Epithelial cell of proximal tubule (primary cell): ENCODE measurements around the gene CAMTA2. TPM values are rescaled to one million over a fixed set of nuclear protein-coding genes. Genes with fewer than 3 reads are reported as not detected.
"Not testable (repeated sequence)": the region's sequence is repeated elsewhere in the genome, so short reads cannot be mapped to it uniquely, and the experiment has no call there.

Experiments
- DNase-seq: peaks from one replicate; pipeline ENCODE4 v3.0.0-alpha.2; 2011; ENCODE audit warnings: low read depth
- H3K4me3 ChIP-seq: 2 replicates; pipeline ENCODE4 v1.5.1; 2011; ENCODE audit warnings: low read depth, mild to moderate bottlenecking, low read length
- total RNA-seq: library from RNA; depleted of rRNA; stranded (reverse); fragments of >200 nt; gene quantifications from 2 replicates; pipeline ENCODE4 v1.2.3, GENCODE V29; 2015
- TF ChIP-seq, protein P1 (sequence below): conservative IDR thresholded peaks from 2 replicates; pipeline ENCODE4 v1.5.1; 2012; ENCODE audit warnings: low read depth, mild to moderate bottlenecking, low read length

Gene CAMTA2
- total RNA-seq, 1 donor from 2014 or later: 16.7 TPM

GRCh38 chr17:5031365-5032082 lies 44.0 kb upstream of the CAMTA2 start:
- TF ChIP-seq, protein P1, sequence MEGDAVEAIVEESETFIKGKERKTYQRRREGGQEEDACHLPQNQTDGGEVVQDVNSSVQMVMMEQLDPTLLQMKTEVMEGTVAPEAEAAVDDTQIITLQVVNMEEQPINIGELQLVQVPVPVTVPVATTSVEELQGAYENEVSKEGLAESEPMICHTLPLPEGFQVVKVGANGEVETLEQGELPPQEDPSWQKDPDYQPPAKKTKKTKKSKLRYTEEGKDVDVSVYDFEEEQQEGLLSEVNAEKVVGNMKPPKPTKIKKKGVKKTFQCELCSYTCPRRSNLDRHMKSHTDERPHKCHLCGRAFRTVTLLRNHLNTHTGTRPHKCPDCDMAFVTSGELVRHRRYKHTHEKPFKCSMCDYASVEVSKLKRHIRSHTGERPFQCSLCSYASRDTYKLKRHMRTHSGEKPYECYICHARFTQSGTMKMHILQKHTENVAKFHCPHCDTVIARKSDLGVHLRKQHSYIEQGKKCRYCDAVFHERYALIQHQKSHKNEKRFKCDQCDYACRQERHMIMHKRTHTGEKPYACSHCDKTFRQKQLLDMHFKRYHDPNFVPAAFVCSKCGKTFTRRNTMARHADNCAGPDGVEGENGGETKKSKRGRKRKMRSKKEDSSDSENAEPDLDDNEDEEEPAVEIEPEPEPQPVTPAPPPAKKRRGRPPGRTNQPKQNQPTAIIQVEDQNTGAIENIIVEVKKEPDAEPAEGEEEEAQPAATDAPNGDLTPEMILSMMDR: peak; percentile 76
- DNase-seq: no peak
- peak overlapping the region; percentile 33 for H3K4me3 ChIP-seq

DNA sequence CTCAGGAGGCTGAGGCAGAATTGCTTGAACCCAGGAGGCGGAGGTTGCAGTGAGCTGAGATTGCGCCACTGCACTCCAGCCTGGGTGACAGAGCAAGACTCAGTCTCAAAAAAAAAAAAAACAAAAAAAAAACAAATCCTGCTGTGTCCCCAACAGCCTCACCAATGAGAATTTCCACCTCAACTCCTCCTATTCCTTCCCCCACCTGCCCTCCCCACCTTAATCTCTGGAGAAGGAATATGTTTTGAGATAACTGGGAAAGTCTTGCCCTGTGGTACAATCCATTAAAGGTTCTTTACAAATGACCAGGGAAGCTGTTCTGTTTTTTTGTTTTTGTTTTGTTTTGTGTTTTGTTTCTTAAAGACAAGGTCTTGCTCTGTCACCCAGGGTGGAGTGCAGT lies 42.7 kb upstream of the CAMTA2 start:
- H3K4me3 ChIP-seq, DNase-seq: not testable (repeated sequence)

DNA sequence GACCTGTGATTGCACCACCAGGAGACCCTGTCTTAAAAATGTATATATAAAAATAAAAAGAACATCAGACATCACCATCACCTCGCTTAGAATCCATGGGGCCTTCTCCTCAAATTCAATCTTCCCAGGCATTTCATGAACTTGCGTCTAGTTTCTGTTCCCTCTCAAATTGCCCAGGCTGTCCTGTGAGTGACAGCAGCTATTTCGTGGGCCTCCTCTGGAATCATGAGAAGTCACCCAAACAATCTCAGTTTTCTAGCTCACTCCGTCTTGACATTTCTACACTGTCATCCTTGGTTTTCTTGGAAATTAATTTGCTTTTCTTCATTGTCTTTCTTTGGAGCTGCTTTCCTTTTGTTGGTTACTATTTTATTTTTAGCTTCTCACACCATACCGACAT lies 40.4 kb upstream of the CAMTA2 start:
- TF ChIP-seq, protein P1: no peak
- DNase-seq: no peak
- no peak overlapping the region for H3K4me3 ChIP-seq

DNA sequence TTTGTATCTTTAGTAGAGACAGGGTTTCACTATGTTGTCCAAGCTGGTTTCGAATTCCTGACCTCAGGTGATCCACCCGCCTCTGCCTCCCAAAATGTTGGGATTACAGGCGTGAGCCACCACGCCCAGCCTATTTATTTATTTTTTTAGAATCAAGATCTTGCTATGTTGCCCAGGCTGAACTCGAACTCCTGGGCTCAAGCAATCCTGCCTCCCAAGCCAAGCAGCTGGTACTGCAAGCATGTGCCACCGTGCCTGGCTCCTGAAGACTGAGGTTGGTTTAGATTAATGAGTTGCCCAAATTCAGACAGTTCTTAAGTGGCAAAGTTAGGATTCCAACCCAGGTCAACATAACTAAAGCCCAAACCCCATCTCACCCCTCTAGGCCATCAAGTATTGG lies 39.8 kb upstream of the CAMTA2 start:
- H3K4me3 ChIP-seq: no peak overlapping the region
- TF ChIP-seq, protein P1: no peak
- DNase-seq: no peak

DNA sequence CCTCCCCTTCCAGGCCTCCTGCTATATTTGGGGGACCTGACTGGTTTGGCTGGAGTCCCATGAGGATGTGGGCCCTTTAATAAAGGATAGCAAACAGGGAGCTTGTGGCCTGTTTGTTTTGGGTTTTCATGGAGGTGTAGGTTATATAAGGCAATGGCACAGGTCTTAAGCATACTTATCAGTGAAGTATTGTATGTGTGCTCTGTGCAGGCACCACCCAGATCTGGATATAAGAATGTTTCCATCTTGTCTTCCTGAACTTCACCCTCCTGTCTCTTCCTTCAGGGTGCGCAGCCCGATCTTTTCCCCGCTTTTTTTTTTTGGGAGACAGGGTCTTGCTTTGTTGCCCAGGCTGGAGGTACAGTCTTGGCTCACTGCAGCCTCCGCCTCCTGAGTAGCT lies 37.1 kb upstream of the CAMTA2 start:
- no peak for DNase-seq
- H3K4me3 ChIP-seq: no peak overlapping the region
- TF ChIP-seq, protein P1: no peak

DNA sequence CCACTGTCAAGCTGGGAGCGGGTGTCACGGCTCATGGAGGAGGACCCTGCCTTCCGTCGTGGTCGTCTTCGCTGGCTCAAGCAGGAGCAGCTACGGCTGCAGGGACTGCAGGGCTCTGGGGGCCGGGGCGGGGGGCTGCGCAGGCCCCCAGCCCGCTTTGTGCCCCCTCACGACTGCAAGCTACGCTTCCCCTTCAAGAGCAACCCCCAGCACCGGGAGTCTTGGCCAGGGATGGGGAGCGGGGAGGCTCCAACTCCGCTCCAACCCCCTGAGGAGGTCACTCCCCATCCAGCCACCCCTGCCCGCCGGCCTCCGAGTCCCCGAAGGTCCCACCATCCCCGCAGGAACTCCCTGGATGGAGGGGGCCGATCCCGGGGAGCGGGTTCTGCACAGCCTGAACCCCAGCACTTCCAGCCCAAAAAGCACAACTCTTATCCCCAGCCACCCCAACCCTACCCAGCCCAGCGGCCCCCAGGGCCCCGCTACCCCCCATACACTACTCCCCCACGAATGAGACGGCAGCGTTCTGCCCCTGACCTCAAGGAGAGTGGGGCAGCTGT lies 36.2 kb upstream of the CAMTA2 start:
- TF ChIP-seq, protein P1: no peak
- no peak overlapping the region for H3K4me3 ChIP-seq
- DNase-seq: no peak

DNA sequence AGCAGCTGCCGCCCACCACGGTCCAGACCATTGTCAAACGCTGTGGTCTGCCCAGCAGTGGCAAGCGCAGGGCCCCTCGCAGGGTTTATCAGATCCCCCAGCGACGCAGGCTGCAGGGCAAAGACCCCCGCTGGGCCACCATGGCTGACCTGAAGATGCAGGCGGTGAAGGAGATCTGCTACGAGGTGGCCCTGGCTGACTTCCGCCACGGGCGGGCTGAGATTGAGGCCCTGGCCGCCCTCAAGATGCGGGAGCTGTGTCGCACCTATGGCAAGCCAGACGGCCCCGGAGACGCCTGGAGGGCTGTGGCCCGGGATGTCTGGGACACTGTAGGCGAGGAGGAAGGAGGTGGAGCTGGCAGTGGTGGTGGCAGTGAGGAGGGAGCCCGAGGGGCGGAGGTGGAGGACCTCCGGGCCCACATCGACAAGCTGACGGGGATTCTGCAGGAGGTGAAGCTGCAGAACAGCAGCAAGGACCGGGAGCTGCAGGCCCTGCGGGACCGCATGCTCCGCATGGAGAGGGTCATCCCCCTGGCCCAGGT lies 34.8 kb upstream of the CAMTA2 start:
- no peak for DNase-seq
- TF ChIP-seq, protein P1: no peak
- no peak overlapping the region for H3K4me3 ChIP-seq
